ENCODE data around the gene MRPS24.
"Not testable (repeated sequence)": the region's sequence is repeated elsewhere in the genome, so short reads cannot be mapped to it uniquely, and the experiment has no call there.

MRPS24 gene

GRCh38 chr7:43869006-43869866 lies at the start of gene MRPS24:
Gene MRPS24, minus strand, starts transcription at chr7:43869517. Its CDS starts 22 bp downstream, at chr7:43869495.
- Histone ChIP-seq H3K27me3 (replicated peaks; ENCODE audit: control insufficient read depth, insufficient read depth, low read length) (no peaks in the 10 kb centered on the region), H3K9me3 (ENCODE audit: control insufficient read depth, low read length) (no peaks in the 10 kb centered on the region), H3K4me3 (ENCODE audit: low read length) (peak within 1 kb of the TSS; percentile 88), H3K4me1 (ENCODE audit: control insufficient read depth, insufficient read depth, low read length) (peaks cover 46% of the 10 kb centered on the region), H3K36me3 (ENCODE audit: control insufficient read depth, insufficient read depth, low read length, severe bottlenecking) (peaks cover 18% of the 10 kb centered on the region), H3K9ac (ENCODE audit: low read length) (peak within 1 kb of the TSS; percentile 96)
- DNase-seq (ENCODE audit: low read depth): peak; percentile 98

DNA sequence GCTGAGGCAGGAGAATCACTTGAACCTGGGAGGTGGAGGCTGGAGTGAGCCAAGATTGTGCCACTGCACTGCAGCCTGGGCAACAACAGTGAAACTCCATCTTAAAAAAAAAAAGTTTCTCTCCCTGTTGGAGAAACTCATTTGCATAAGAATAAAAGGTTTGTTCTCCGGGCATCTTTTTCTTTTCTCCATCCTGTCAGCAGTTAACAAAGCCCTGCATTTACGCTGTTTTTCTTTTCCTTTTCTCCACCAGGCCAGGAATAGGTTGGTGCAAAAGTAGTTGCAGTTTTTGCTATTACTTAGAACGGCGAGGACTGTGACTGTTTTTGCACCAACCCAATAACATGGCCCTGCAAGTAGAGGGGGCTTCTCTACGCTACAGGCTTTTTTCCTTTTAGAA lies 46.6 kb upstream of the MRPS24 start:
- Histone ChIP-seq H3K9me3 (ENCODE audit: control insufficient read depth, low read length) (no peaks in the 10 kb centered on the region), H3K9ac (ENCODE audit: low read length) (no peak overlapping the region), H3K36me3 (ENCODE audit: control insufficient read depth, insufficient read depth, low read length, severe bottlenecking) (peaks cover 8% of the 10 kb centered on the region), H3K4me1 (ENCODE audit: control insufficient read depth, insufficient read depth, low read length) (no peaks in the 10 kb centered on the region), H3K27me3 (replicated peaks; ENCODE audit: control insufficient read depth, insufficient read depth, low read length) (no peaks in the 10 kb centered on the region), H3K4me3 (ENCODE audit: low read length) (no peak overlapping the region)
- no peak for DNase-seq (ENCODE audit: low read depth)

DNA sequence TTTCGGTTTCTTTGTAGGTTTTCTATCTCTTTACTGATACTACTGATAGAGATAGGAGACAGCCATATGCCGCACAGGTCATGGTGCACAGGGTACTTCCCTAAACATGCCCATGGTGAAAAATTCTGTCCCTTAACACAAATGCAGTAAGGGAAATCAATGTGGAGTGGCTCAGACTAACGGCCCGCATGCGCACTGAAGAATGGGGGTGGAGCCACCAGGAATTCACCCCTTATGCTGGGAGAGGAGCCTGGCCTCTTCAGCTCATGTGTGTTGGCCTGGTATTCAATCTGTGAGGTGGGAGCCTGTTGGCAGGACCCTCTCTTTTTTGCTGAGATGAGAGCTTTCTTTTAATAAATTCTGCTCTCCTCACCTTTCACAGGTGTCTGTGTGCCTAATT lies 45.5 kb upstream of the MRPS24 start:
- no peaks in the 10 kb centered on the region for H3K27me3 ChIP-seq (replicated peaks; ENCODE audit: control insufficient read depth, insufficient read depth, low read length)
- H3K9ac ChIP-seq (ENCODE audit: low read length): no peak overlapping the region
- H3K36me3 ChIP-seq (ENCODE audit: control insufficient read depth, insufficient read depth, low read length, severe bottlenecking): peaks cover 8% of the 10 kb centered on the region
- no peak overlapping the region for H3K4me3 ChIP-seq (ENCODE audit: low read length)
- DNase-seq (ENCODE audit: low read depth): no peak
- no peaks in the 10 kb centered on the region for H3K4me1 ChIP-seq (ENCODE audit: control insufficient read depth, insufficient read depth, low read length)
- no peaks in the 10 kb centered on the region for H3K9me3 ChIP-seq (ENCODE audit: control insufficient read depth, low read length)

- Histone ChIP-seq H3K36me3 (ENCODE audit: control insufficient read depth, insufficient read depth, low read length, severe bottlenecking) (no peaks in the 10 kb centered on the region), H3K9ac (ENCODE audit: low read length) (peak within 1 kb of the TSS; percentile 94), H3K27me3 (replicated peaks; ENCODE audit: control insufficient read depth, insufficient read depth, low read length) (no peaks in the 10 kb centered on the region), H3K4me1 (ENCODE audit: control insufficient read depth, insufficient read depth, low read length) (peaks cover 20% of the 10 kb centered on the region), H3K9me3 (ENCODE audit: control insufficient read depth, low read length) (no peaks in the 10 kb centered on the region), H3K4me3 (ENCODE audit: low read length) (peak within 1 kb of the TSS; percentile 92)
- DNase-seq (ENCODE audit: low read depth): peak; percentile 78
These were observed 37.2 kb upstream of the MRPS24 start, which contains the start of gene URGCP for GRCh38 chr7:43906331-43907010. Gene URGCP, minus strand, starts transcription at chr7:43906596. Its CDS starts 21 bp downstream, at chr7:43906575.

- peak overlapping the region; percentile 92 for H3K4me3 ChIP-seq (ENCODE audit: low read length)
- DNase-seq (ENCODE audit: low read depth): peak; percentile 69
- peaks cover 20% of the 10 kb centered on the region for H3K4me1 ChIP-seq (ENCODE audit: control insufficient read depth, insufficient read depth, low read length)
- no peaks in the 10 kb centered on the region for H3K36me3 ChIP-seq (ENCODE audit: control insufficient read depth, insufficient read depth, low read length, severe bottlenecking)
- no peaks in the 10 kb centered on the region for H3K27me3 ChIP-seq (replicated peaks; ENCODE audit: control insufficient read depth, insufficient read depth, low read length)
- H3K9ac ChIP-seq (ENCODE audit: low read length): peak overlapping the region; percentile 94
- H3K9me3 ChIP-seq (ENCODE audit: control insufficient read depth, low read length): no peaks in the 10 kb centered on the region
These were observed 36.6 kb upstream of the MRPS24 start for GRCh38 chr7:43905956-43906330.

DNA sequence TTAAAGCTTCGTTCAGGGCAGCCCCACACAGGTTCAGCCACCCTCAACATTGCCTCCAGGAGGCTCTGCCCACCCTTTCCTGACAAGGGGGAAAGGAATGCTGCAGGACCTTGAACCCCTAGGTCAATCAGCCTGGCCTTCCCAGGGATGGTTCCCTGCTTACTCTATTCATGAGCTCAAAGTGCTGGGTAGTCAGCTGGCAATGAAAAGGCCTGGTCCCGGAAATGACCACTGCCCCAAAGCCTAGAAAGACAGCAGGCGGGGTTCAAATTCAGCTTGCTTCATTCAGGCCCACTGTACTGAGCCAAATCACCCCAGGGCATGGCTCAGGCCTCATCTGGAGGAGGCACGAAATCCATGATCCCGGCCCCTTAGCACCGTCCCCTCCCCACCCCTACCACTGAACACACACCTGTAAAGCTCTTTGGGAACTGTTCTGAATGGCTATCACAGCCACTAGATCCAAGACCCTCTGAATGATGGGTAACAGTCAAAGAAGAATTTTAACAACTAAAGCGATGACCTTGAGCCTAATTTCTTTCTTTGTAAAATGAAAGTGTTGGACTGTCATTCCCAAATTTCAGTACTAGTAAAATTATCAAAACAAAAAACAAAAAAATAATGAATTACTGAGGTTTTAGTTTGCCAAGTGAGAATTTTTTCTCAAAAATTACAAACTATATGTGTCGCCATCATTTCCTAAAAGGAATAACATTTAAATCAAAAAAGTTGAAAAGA lies 36.1 kb upstream of the MRPS24 start:
- Histone ChIP-seq H3K36me3 (ENCODE audit: control insufficient read depth, insufficient read depth, low read length, severe bottlenecking) (no peaks in the 10 kb centered on the region), H3K9ac (ENCODE audit: low read length) (peak overlapping the region; percentile 94), H3K9me3 (ENCODE audit: control insufficient read depth, low read length) (no peaks in the 10 kb centered on the region), H3K4me1 (ENCODE audit: control insufficient read depth, insufficient read depth, low read length) (peaks cover 20% of the 10 kb centered on the region), H3K4me3 (ENCODE audit: low read length) (peak overlapping the region; percentile 92), H3K27me3 (replicated peaks; ENCODE audit: control insufficient read depth, insufficient read depth, low read length) (no peaks in the 10 kb centered on the region)
- DNase-seq (ENCODE audit: low read depth): peak; percentile 70

DNA sequence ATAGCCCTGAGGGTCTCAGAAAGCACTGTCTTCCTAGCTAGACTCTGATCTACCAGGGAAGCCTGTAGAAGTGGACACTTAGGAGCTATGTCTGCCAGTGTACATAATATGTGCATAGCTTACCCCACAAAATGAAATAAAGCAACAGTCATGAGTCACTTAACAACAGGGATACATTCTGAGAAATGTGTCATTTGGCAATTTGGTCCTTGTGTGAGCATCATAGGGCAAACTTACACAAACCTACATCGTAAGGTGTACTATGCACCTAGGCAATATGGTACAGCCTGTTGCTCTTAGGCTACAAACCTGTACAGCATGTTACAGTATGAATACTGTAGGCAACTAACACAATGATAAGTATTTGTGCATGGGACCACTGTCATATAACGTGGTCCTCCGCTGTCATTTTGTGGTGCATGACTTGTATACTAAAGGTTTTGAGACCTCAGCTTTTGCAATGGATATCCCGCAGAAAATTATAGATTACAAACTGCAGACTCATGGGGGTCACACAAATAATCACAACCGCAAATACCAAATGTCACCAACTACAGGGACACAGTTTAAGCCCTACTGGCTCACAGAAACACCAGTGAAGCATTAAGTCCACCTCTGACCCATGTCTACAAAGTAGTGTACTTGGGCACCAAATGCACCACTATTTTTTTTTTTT lies 35.4 kb upstream of the MRPS24 start:
- no peaks in the 10 kb centered on the region for H3K27me3 ChIP-seq (replicated peaks; ENCODE audit: control insufficient read depth, insufficient read depth, low read length)
- DNase-seq (ENCODE audit: low read depth): peak; percentile 33
- no peaks in the 10 kb centered on the region for H3K9me3 ChIP-seq (ENCODE audit: control insufficient read depth, low read length)
- peak overlapping the region; percentile 92 for H3K4me3 ChIP-seq (ENCODE audit: low read length)
- peaks cover under 1% of the 10 kb centered on the region for H3K36me3 ChIP-seq (ENCODE audit: control insufficient read depth, insufficient read depth, low read length, severe bottlenecking)
- peak overlapping the region; percentile 94 for H3K9ac ChIP-seq (ENCODE audit: low read length)
- H3K4me1 ChIP-seq (ENCODE audit: control insufficient read depth, insufficient read depth, low read length): peaks cover 20% of the 10 kb centered on the region

- Histone ChIP-seq H3K4me1 (ENCODE audit: control insufficient read depth, insufficient read depth, low read length) (peaks cover 20% of the 10 kb centered on the region), H3K4me3 (ENCODE audit: low read length) (no peak overlapping the region), H3K27me3 (replicated peaks; ENCODE audit: control insufficient read depth, insufficient read depth, low read length) (no peaks in the 10 kb centered on the region), H3K9me3 (ENCODE audit: control insufficient read depth, low read length) (no peaks in the 10 kb centered on the region), H3K36me3 (ENCODE audit: control insufficient read depth, insufficient read depth, low read length, severe bottlenecking) (peaks cover 3% of the 10 kb centered on the region), H3K9ac (ENCODE audit: low read length) (no peak overlapping the region)
- no peak for DNase-seq (ENCODE audit: low read depth)
These were observed 33.3 kb upstream of the MRPS24 start for GRCh38 chr7:43902542-43903054.

DNA sequence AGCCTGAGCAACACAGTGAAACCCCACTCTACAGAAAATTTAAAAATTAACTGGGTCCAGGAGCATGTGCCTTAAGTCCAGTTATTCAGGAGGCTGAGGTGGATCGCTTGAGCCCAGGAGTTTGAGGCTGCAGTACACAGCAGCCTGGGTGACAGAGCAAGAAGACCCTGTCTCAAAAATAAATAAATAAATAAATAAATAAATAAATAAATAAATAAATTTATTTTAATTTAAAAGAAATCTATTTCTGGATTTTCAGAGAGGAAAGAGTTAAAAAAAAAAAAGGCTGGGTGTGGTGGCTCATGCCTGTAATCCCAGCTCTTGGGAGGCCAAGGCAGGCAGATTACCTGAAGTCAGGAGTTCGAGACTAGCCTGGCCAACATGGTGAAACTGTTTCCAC lies 29.3 kb upstream of the MRPS24 start:
- H3K4me3 ChIP-seq (ENCODE audit: low read length); H3K4me1 ChIP-seq (ENCODE audit: control insufficient read depth, insufficient read depth, low read length); DNase-seq (ENCODE audit: low read depth); H3K9me3 ChIP-seq (ENCODE audit: control insufficient read depth, low read length); H3K27me3 ChIP-seq (replicated peaks; ENCODE audit: control insufficient read depth, insufficient read depth, low read length); H3K36me3 ChIP-seq (ENCODE audit: control insufficient read depth, insufficient read depth, low read length, severe bottlenecking); H3K9ac ChIP-seq (ENCODE audit: low read length): not testable (repeated sequence)

GRCh38 chr7:43895847-43896415 lies 26.6 kb upstream of the MRPS24 start:
- H3K9ac ChIP-seq (ENCODE audit: low read length): no peak overlapping the region
- H3K4me3 ChIP-seq (ENCODE audit: low read length): no peak overlapping the region
- no peaks in the 10 kb centered on the region for H3K9me3 ChIP-seq (ENCODE audit: control insufficient read depth, low read length)
- H3K4me1 ChIP-seq (ENCODE audit: control insufficient read depth, insufficient read depth, low read length): no peaks in the 10 kb centered on the region
- H3K36me3 ChIP-seq (ENCODE audit: control insufficient read depth, insufficient read depth, low read length, severe bottlenecking): peaks cover 3% of the 10 kb centered on the region
- H3K27me3 ChIP-seq (replicated peaks; ENCODE audit: control insufficient read depth, insufficient read depth, low read length): no peaks in the 10 kb centered on the region
- DNase-seq (ENCODE audit: low read depth): no peak
